CD4-positive, alpha-beta memory T cell (primary cell): ENCODE data around the gene NKAIN2. TPM values are rescaled to one million over a fixed set of nuclear protein-coding genes. Genes with fewer than 3 reads are reported as not detected.

Source experiments
- CTCF ChIA-PET: fragments of 350-600 bp; sonication (Branson Sonifier 250); formaldehyde crosslinking; loops from one replicate; lab custom pipeline; 2021; ENCODE audit warnings: inconsistent platforms; ENCODE audit not compliant: partially characterized antibody; lab: Charles Lee
- POLR2A ChIA-PET: fragments of 350-600 bp; sonication (Branson Sonifier 250); formaldehyde crosslinking; loops from one replicate; lab custom pipeline; 2021; ENCODE audit not compliant: partially characterized antibody; lab: Charles Lee
- DNase-seq, 5 donors: peaks; one replicate each; pipeline versions ENCODE4 v3.0.0 to v3.0.0-alpha.2; 2020 to 2022; ENCODE audit warnings: mixed read lengths in 1 of 5
- H3K27ac ChIP-seq: one replicate; pipeline ENCODE4 v1.7.0; 2013; ENCODE audit warnings: low read depth, low read length
- H3K27me3 ChIP-seq: 2 replicates; pipeline ENCODE4 v1.7.0; 2013; ENCODE audit warnings: mild to moderate bottlenecking, low read length, moderate library complexity; ENCODE audit not compliant: insufficient read depth
- H3K36me3 ChIP-seq: 2 replicates; pipeline ENCODE4 v1.7.0; 2013; ENCODE audit warnings: mild to moderate bottlenecking, low read length, moderate library complexity; ENCODE audit not compliant: insufficient read depth
- H3K4me1 ChIP-seq: 2 replicates; pipeline ENCODE4 v1.7.0; 2013; ENCODE audit warnings: mild to moderate bottlenecking, low read length, moderate library complexity; ENCODE audit not compliant: insufficient read depth
- H3K4me3 ChIP-seq, 2 donors: one replicate each; pipeline ENCODE4 v1.7.0; 2013; ENCODE audit warnings: low read length in 2 of 2, mild to moderate bottlenecking in 1 of 2
- H3K9me3 ChIP-seq, 2 donors: one replicate each; pipeline ENCODE4 v1.7.0; 2013; ENCODE audit warnings: low read length in 2 of 2, control low read depth in 1 of 2; ENCODE audit not compliant: control insufficient read depth in 1 of 2
- H3K27ac Mint-ChIP-seq, 7 donors: one replicate each; pipeline ENCODE4 v1.8.0; 2020 to 2021; ENCODE audit warnings: mixed read lengths in 7 of 7, mild to moderate bottlenecking in 6 of 7, inconsistent platforms in 3 of 7, moderate library complexity in 3 of 7
- H3K27me3 Mint-ChIP-seq, 2 donors: one replicate each; pipeline ENCODE4 v1.8.0; 2020 to 2021; ENCODE audit warnings: mixed read lengths in 2 of 2
- H3K36me3 Mint-ChIP-seq, 2 donors: one replicate each; pipeline ENCODE4 v1.8.0; 2020 to 2021; ENCODE audit warnings: mixed read lengths in 2 of 2, inconsistent platforms in 1 of 2, mild to moderate bottlenecking in 1 of 2
- H3K4me1 Mint-ChIP-seq, 4 donors: one replicate each; pipeline ENCODE4 v1.8.0; 2020 to 2021; ENCODE audit warnings: mixed read lengths in 4 of 4, mild to moderate bottlenecking in 1 of 4
- H3K4me3 Mint-ChIP-seq, 8 donors: one replicate each; pipeline ENCODE4 v1.8.0; 2020 to 2021; ENCODE audit warnings: mixed read lengths in 8 of 8, mild to moderate bottlenecking in 7 of 8, moderate library complexity in 6 of 8, inconsistent platforms in 3 of 8
- H3K9me3 Mint-ChIP-seq, 8 donors: one replicate each; pipeline ENCODE4 v1.8.0; 2020 to 2021; ENCODE audit warnings: mixed read lengths in 8 of 8, mild to moderate bottlenecking in 5 of 8, inconsistent platforms in 3 of 8, moderate library complexity in 1 of 8
- intact Hi-C: fragments of 100-400 bp; cut with micrococcal nuclease; formaldehyde crosslinking; loops from one replicate; pipeline ENCODE4 v1.15.1; 2023
- polyA plus RNA-seq, 2 donors: library from polyadenylated mRNA; unstranded; fragments of 300-500 nt; fragmentation: Illumina TruSeq; gene quantifications; one replicate each; pipeline ENCODE4 v1.2.3, GENCODE V29; 2021
- total RNA-seq, 2 experiments: library from RNA; stranded (reverse); gene quantifications; one replicate each; pipeline ENCODE4 v1.2.3, GENCODE V29; 2021

Gene NKAIN2
- total and polyA plus RNA-seq, 4 experiments from 2014 or later: not detected

DNA sequence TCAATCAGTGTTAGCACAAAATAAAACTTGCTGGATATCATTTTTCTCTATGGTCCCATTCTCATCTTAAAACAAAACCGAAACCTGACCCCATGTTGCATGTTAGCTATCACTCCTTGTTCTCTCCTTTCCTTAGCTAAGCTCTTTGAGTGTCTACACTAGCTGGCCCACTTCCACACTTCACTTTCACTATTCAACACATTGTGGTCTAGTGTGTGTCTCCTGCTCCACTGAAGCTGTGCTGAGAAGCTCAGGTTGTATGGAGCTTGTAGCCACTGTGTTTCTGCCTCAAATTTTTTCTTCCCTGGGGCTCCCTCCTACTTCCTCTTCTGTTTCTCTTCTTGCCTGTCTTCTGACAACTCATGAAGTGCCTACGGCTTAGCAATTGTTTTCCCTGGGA is 223.0 kb downstream of the NKAIN2 start:
- POLR2A ChIA-PET: no interaction called here
- H3K27ac ChIP-seq: no peak overlapping the region

DNA sequence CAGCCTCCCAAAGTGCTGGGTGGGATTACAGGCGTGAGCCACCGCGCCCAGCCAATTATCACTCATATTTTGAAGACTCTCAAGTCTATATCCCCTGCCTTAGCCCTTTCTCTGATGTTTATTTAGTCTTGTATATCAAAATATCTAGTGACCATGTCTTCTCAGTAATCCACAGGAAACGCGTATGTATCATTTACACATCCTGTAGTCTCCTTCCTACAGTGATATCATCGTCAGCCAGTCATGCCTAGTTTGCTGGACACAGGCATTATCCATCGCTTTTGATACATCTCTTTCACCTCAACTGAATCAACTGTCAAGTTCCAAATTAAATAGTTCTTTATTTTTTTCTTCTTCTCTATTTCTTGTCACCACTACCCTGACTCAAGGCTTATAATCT is 223.7 kb downstream of the NKAIN2 start:
- no peak for DNase-seq
- ChIA-PET CTCF (no interaction called here), POLR2A (no interaction called here)
- H3K27ac ChIP-seq: no peak overlapping the region
- Mint-ChIP-seq H3K4me3 (no peak overlapping the region), H3K9me3 (peaks cover 0 to 4% (median 1%) of the 10 kb centered on the region in 8 donors), H3K36me3 (no peaks in the 10 kb centered on the region), H3K4me1 (no peaks in the 10 kb centered on the region), H3K27me3 (no peaks in the 10 kb centered on the region), H3K27ac (no peak overlapping the region)
- no peaks in the 10 kb centered on the region for H3K4me1 ChIP-seq
- intact Hi-C loops: no loop called here
- no peaks in the 10 kb centered on the region for H3K9me3 ChIP-seq
- no peaks in the 10 kb centered on the region for H3K36me3 ChIP-seq
- no peaks in the 10 kb centered on the region for H3K27me3 ChIP-seq
- no peak overlapping the region for H3K4me3 ChIP-seq

More for the DNA sequence above, 223.0 kb downstream of the NKAIN2 start:
- peaks cover 0 to 4% (median 1%) of the 10 kb centered on the region in 8 donors for H3K9me3 Mint-ChIP-seq
- H3K36me3 Mint-ChIP-seq: no peaks in the 10 kb centered on the region
- Histone ChIP-seq H3K4me3 (no peak overlapping the region), H3K9me3 (no peaks in the 10 kb centered on the region), H3K27me3 (no peaks in the 10 kb centered on the region), H3K36me3 (no peaks in the 10 kb centered on the region), H3K4me1 (no peaks in the 10 kb centered on the region)
- H3K27ac Mint-ChIP-seq: peak overlapping the region in 1 of 7 donors; percentile 39
- no peak overlapping the region for H3K4me3 Mint-ChIP-seq
- no peaks in the 10 kb centered on the region for H3K4me1 Mint-ChIP-seq
- intact Hi-C loops: no loop called here
- no peak for DNase-seq
- CTCF ChIA-PET: no interaction called here
- no peaks in the 10 kb centered on the region for H3K27me3 Mint-ChIP-seq

DNA sequence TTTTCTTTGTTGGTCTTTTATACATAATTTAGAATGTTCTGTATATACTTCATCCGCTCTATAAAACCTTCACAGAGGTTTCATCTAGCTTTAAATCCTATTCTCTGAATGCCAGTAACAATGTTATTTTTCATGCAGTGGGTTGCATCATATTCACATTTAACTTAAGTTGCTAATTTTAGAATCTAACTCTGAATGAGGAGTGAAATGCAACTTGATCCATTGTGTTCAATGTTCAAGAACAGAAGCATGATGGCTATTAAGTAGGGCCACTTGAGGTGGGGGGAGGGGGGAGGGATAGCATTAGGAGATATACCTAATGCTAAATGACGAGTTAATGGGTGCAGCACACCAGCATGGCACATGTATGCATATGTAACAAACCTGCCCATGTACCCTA is 224.5 kb downstream of the NKAIN2 start:
- no peaks in the 10 kb centered on the region for H3K4me1 ChIP-seq
- Mint-ChIP-seq H3K36me3 (no peaks in the 10 kb centered on the region), H3K4me3 (no peak overlapping the region), H3K27me3 (no peaks in the 10 kb centered on the region), H3K9me3 (peaks cover 0 to 4% (median 1%) of the 10 kb centered on the region in 8 donors), H3K27ac (no peak overlapping the region), H3K4me1 (no peaks in the 10 kb centered on the region)
- no peak for DNase-seq
- H3K27me3 ChIP-seq: no peaks in the 10 kb centered on the region
- no peak overlapping the region for H3K27ac ChIP-seq
- CTCF ChIA-PET: no interaction called here
- H3K4me3 ChIP-seq: no peak overlapping the region
- no peaks in the 10 kb centered on the region for H3K9me3 ChIP-seq
- intact Hi-C loops: no loop called here
- no peaks in the 10 kb centered on the region for H3K36me3 ChIP-seq
- POLR2A ChIA-PET: no interaction called here

DNA sequence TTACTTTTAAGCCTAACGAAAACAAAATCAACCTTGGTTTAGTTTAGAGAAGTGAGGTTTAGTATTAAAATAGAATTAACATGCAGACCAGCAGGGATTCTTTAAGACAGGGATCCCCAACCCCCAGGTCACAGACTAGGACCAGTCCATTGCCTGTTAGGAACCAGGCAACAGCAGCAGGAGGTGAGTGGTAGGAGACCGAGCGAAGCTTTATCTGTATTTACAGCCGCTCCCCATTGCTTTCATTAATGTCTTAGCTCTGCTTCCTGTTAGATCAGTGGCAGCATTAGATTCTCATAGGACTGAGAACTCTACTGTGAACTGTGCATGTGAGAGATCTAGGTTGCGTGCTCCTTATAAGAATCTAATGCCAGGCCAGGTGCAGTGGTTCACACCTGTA is 225.9 kb downstream of the NKAIN2 start:
- intact Hi-C loops: no loop called here
- no peaks in the 10 kb centered on the region for H3K36me3 ChIP-seq
- H3K27ac Mint-ChIP-seq: no peak overlapping the region
- H3K27me3 Mint-ChIP-seq: no peaks in the 10 kb centered on the region
- no peak overlapping the region for H3K4me3 ChIP-seq
- H3K4me1 Mint-ChIP-seq: no peaks in the 10 kb centered on the region
- POLR2A ChIA-PET: no interaction called here
- no peaks in the 10 kb centered on the region for H3K27me3 ChIP-seq
- no peaks in the 10 kb centered on the region for H3K36me3 Mint-ChIP-seq
- H3K9me3 ChIP-seq: no peaks in the 10 kb centered on the region
- no peaks in the 10 kb centered on the region for H3K4me1 ChIP-seq
- no peak for DNase-seq
- CTCF ChIA-PET: no interaction called here
- peaks cover 0 to 4% (median 0%) of the 10 kb centered on the region in 8 donors for H3K9me3 Mint-ChIP-seq
- no peak overlapping the region for H3K27ac ChIP-seq
- H3K4me3 Mint-ChIP-seq: no peak overlapping the region

DNA sequence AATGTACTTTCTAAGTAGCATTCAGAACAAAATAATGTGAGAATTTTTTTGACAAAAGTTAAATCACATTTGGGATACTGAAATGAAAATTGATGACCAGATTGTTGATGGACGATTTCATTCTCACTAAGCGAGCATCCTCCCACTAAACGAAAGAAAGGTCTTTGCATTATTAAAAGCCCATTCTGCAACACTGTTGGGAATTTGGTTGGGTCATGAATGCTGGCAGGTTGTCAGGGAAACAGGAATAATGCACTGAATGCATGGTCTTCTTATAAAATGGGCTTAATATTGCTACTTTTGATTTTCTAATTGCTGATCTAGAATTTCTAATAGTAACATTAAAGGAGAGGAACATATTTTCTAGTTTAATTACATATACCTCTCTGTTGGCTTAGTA is 229.8 kb downstream of the NKAIN2 start:
- Histone ChIP-seq H3K27me3 (no peaks in the 10 kb centered on the region), H3K9me3 (no peaks in the 10 kb centered on the region), H3K4me3 (no peak overlapping the region), H3K27ac (no peak overlapping the region), H3K36me3 (no peaks in the 10 kb centered on the region), H3K4me1 (no peaks in the 10 kb centered on the region)
- ChIA-PET CTCF (no interaction called here), POLR2A (no interaction called here)
- Mint-ChIP-seq H3K27me3 (no peaks in the 10 kb centered on the region), H3K4me1 (no peaks in the 10 kb centered on the region), H3K36me3 (no peaks in the 10 kb centered on the region), H3K4me3 (no peak overlapping the region), H3K9me3 (peaks cover 0 to 8% (median 0%) of the 10 kb centered on the region in 8 donors), H3K27ac (no peak overlapping the region)
- intact Hi-C loops: no loop called here
- DNase-seq: no peak

DNA sequence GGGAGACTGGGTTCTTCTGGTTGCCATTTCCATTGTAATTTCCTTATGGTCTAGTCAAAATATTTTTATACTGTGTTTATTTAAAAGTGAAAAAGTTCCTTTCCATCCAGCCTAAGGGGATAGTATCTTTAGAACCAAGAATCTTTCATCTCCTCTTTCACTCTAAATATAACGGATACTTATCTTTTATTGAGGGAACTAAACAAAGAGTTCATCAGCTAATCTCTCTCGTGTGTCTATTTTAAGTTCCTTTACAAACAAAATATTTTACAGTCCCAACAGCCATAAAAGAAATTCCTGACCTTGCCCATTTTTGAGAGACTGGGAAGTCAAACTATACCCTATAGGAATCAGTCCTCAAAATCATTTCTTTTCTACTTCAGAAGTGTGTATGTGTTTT is 232.7 kb downstream of the NKAIN2 start:
- Mint-ChIP-seq H3K4me1 (no peaks in the 10 kb centered on the region), H3K27me3 (no peaks in the 10 kb centered on the region), H3K36me3 (no peaks in the 10 kb centered on the region), H3K27ac (no peak overlapping the region), H3K4me3 (no peak overlapping the region), H3K9me3 (peaks cover 0 to 5% (median 0%) of the 10 kb centered on the region in 8 donors)
- H3K9me3 ChIP-seq: no peaks in the 10 kb centered on the region
- ChIA-PET POLR2A (no interaction called here), CTCF (no interaction called here)
- intact Hi-C loops: no loop called here
- H3K4me1 ChIP-seq: no peaks in the 10 kb centered on the region
- DNase-seq: no peak
- H3K4me3 ChIP-seq: no peak overlapping the region
- no peaks in the 10 kb centered on the region for H3K27me3 ChIP-seq
- H3K27ac ChIP-seq: no peak overlapping the region
- no peaks in the 10 kb centered on the region for H3K36me3 ChIP-seq

DNA sequence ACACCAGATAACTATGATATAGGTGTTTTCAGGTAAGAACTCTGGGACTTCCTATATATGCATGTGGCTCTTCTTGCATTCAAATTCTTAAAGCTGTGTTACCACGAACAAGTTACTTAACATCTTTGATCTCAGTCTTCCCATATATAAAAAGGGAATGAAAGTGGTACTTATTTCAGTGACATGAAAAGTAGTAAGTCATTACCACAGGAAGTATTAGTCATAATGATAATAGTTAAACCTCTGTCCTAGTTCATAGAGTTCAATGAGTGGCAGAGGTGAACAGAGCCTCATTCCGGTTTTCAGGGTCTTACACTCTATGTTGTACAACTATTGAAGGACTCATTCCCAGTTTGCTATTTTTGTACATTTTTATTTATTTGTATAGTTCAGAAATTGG is 237.0 kb downstream of the NKAIN2 start:
- no peak overlapping the region for H3K27ac Mint-ChIP-seq
- peaks cover 0 to 2% (median 0%) of the 10 kb centered on the region in 8 donors for H3K9me3 Mint-ChIP-seq
- POLR2A ChIA-PET: no interaction called here

DNA sequence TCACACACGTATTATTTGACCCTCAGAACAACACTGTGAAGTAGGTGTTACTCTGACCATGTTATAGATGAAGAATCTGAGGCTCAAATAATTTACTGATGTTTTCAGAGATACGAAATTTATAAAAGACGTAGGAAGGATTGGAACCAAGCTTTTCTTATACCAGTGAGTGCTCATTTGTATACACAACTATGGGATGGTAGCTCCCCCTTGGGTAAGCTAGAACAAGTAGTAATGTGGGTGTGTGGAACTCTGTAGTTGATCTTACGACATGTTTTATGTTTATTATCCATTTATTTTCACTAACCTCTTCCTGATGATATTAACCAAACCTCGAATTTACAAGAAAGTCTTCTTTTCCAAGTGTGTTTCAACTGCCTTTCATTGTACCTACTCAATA is 248.5 kb downstream of the NKAIN2 start:
- H3K4me3 Mint-ChIP-seq: no peak overlapping the region
- no peaks in the 10 kb centered on the region for H3K27me3 ChIP-seq
- H3K4me1 ChIP-seq: no peaks in the 10 kb centered on the region
- no peak overlapping the region for H3K27ac Mint-ChIP-seq
- POLR2A ChIA-PET: no interaction called here
- no peaks in the 10 kb centered on the region for H3K36me3 Mint-ChIP-seq
- no peaks in the 10 kb centered on the region for H3K9me3 ChIP-seq
- DNase-seq: no peak
- CTCF ChIA-PET: no interaction called here
- H3K9me3 Mint-ChIP-seq: peaks cover 0 to 7% (median 0%) of the 10 kb centered on the region in 8 donors
- intact Hi-C loops: no loop called here
- H3K36me3 ChIP-seq: no peaks in the 10 kb centered on the region
- H3K27ac ChIP-seq: no peak overlapping the region
- no peaks in the 10 kb centered on the region for H3K27me3 Mint-ChIP-seq
- H3K4me3 ChIP-seq: no peak overlapping the region
- no peaks in the 10 kb centered on the region for H3K4me1 Mint-ChIP-seq

More for the DNA sequence above, 237.0 kb downstream of the NKAIN2 start:
- intact Hi-C loops: no loop called here
- no peaks in the 10 kb centered on the region for H3K36me3 Mint-ChIP-seq
- H3K27me3 ChIP-seq: no peaks in the 10 kb centered on the region
- no peak overlapping the region for H3K27ac ChIP-seq
- no peaks in the 10 kb centered on the region for H3K27me3 Mint-ChIP-seq
- no peak for DNase-seq
- H3K4me3 ChIP-seq: no peak overlapping the region
- CTCF ChIA-PET: no interaction called here
- H3K4me3 Mint-ChIP-seq: no peak overlapping the region
- no peaks in the 10 kb centered on the region for H3K36me3 ChIP-seq
- no peaks in the 10 kb centered on the region for H3K4me1 Mint-ChIP-seq
- H3K4me1 ChIP-seq: no peaks in the 10 kb centered on the region
- no peaks in the 10 kb centered on the region for H3K9me3 ChIP-seq
